Left renal pelvis (tissue), 4 donors: ENCODE measurements around the gene LRCH1. TPM values are rescaled to one million over a fixed set of nuclear protein-coding genes. Genes with fewer than 3 reads are reported as not detected.
"Not testable (repeated sequence)": the region's sequence is repeated elsewhere in the genome, so short reads cannot be mapped to it uniquely, and the experiment has no call there.

Source experiments
- DNase-seq, 4 donors: peaks; one replicate each; pipeline ENCODE4 v3.0.0-alpha.2; 2013; ENCODE audit warnings: low read depth in 4 of 4, low spot score in 3 of 4
- polyA plus RNA-seq, 4 donors: library from polyadenylated mRNA; unstranded; fragments of 120-200 nt; gene quantifications; one replicate each; pipeline ENCODE4 v1.2.1, GENCODE V29; 2013; ENCODE audit not compliant: insufficient read length in 4 of 4

LRCH1 gene
- polyA plus RNA-seq, 4 donors: 29.4 to 37.5 (median 30.6) TPM

GRCh38 chr13:46738055-46738454 lies 185.1 kb downstream of the LRCH1 start:
- no peak for DNase-seq

- DNase-seq: no peak
These were observed 185.8 kb downstream of the LRCH1 start for GRCh38 chr13:46738766-46739165.

GRCh38 chr13:46739447-46740098 lies 186.6 kb downstream of the LRCH1 start:
- DNase-seq: no peak

- no peak for DNase-seq
These were observed 190.2 kb downstream of the LRCH1 start for GRCh38 chr13:46743191-46743590.

- no peak for DNase-seq
These were observed 192.1 kb downstream of the LRCH1 start for GRCh38 chr13:46745062-46745461.

- no peak for DNase-seq
These were observed 192.7 kb downstream of the LRCH1 start for GRCh38 chr13:46745706-46746105.

- no peak for DNase-seq
These were observed 194.3 kb downstream of the LRCH1 start for GRCh38 chr13:46747031-46747820.

GRCh38 chr13:46748300-46748699 lies 195.3 kb downstream of the LRCH1 start:
- no peak for DNase-seq

GRCh38 chr13:46749951-46750350 lies 197.0 kb downstream of the LRCH1 start:
- DNase-seq: no peak

GRCh38 chr13:46751811-46752635 lies 199.1 kb downstream of the LRCH1 start:
- no peak for DNase-seq

- no peak for DNase-seq
These were observed 200.2 kb downstream of the LRCH1 start for GRCh38 chr13:46753137-46753536.

- no peak for DNase-seq
These were observed 200.9 kb downstream of the LRCH1 start for GRCh38 chr13:46753917-46754316.

- no peak for DNase-seq
These were observed 201.8 kb downstream of the LRCH1 start for GRCh38 chr13:46754812-46755211.

- not testable (repeated sequence) for DNase-seq
These were observed 202.5 kb downstream of the LRCH1 start for GRCh38 chr13:46755508-46755907.

- no peak for DNase-seq
These were observed 204.0 kb downstream of the LRCH1 start for GRCh38 chr13:46756977-46757376.

GRCh38 chr13:46757640-46758039 lies 204.7 kb downstream of the LRCH1 start:
- no peak for DNase-seq

GRCh38 chr13:46759846-46760245 lies 206.9 kb downstream of the LRCH1 start:
- DNase-seq: no peak

- no peak for DNase-seq
These were observed 208.2 kb downstream of the LRCH1 start for GRCh38 chr13:46761174-46761573.

- DNase-seq: no peak
These were observed 208.9 kb downstream of the LRCH1 start for GRCh38 chr13:46761866-46762265.

- not testable (repeated sequence) for DNase-seq
These were observed 217.0 kb downstream of the LRCH1 start for GRCh38 chr13:46769925-46770324.

GRCh38 chr13:46771693-46772092 lies 218.7 kb downstream of the LRCH1 start:
- DNase-seq: no peak
